Lower leg skin (tissue), 4 donors: ENCODE results near the gene CRACR2A. TPM values are rescaled to one million over a fixed set of nuclear protein-coding genes. Genes with fewer than 3 reads are reported as not detected.

Experiments used
- DNase-seq, 2 donors: peaks; one replicate each; pipeline ENCODE4 v3.0.0-alpha.2; 2019; ENCODE audit warnings: low spot score in 2 of 2
- H3K4me3 ChIP-seq: fragments of 200-600 bp; sonication (generic); 2 replicates; pipeline ENCODE4 v1.5.1; 2017; ENCODE audit warnings: mild to moderate bottlenecking, low read depth; ENCODE audit not compliant: poor library complexity, severe bottlenecking
- CTCF ChIP-seq, 3 donors: fragments of 450-650 bp; IDR thresholded peaks; one replicate each; pipeline ENCODE4 v1.5.1; 2016; ENCODE audit warnings: antibody characterized with exemption in 3 of 3, mild to moderate bottlenecking in 3 of 3, moderate library complexity in 2 of 3
- POLR2A ChIP-seq, 2 donors: fragments of 450-650 bp; IDR thresholded peaks; one replicate each; pipeline ENCODE4 v1.6.1; 2016 to 2017; ENCODE audit warnings: antibody characterized with exemption in 2 of 2, mild to moderate bottlenecking in 1 of 2, moderate library complexity in 1 of 2
- WGBS, 2 donors: methylation state at CpG; one replicate each; pipeline ENCODE4 v1.1.5; 2018; 5-methylcytosine and 5-hydroxymethylcytosine counted together
- intact Hi-C: fragments of 100-400 bp; cut with DNase I; formaldehyde crosslinking; loops from one replicate; pipeline ENCODE4 v1.15.0; 2023; ENCODE audit warnings: low total_unique reads
- total RNA-seq, 4 donors: library from RNA; depleted of rRNA; stranded (reverse); fragments of >200 nt; gene quantifications; one replicate each; pipeline ENCODE4 v1.1.0, GENCODE V29; 2016

CRACR2A gene
- total RNA-seq, 4 donors from 2014 or later, result 1.4 to 14.4 (median 6.6) TPM

DNA sequence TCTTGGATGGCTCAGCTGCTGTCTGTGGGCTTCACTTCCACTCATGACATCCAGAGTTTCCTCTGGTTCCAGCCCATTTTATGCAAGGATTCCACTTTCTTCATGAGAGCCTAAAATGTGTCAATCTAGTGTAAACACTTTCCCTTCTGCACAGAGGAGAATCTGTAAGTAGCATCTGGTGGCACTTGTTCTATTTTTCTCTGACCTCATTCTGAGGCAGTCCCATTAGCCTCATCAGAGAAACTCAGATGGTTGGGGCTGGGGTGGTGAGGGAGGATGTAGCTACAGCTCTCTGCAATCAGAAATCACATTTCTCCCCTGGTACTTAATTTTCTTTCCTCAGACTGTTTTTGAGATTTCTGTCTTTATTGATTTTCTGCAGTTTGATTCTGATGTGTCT lies 180.3 kb downstream of the CRACR2A start:
- TF ChIP-seq CTCF (IDR thresholded peaks at IDR 0.05), result no peak
- no peak for TF ChIP-seq POLR2A (IDR thresholded peaks at IDR 0.05)
- H3K4me3 ChIP-seq, result no peak overlapping the region
- no peak for DNase-seq
- intact Hi-C loops, result no loop called here

GRCh38 chr12:3571724-3572123 lies 181.2 kb downstream of the CRACR2A start:
- no peak for TF ChIP-seq POLR2A (IDR thresholded peaks at IDR 0.05)
- no peak for TF ChIP-seq CTCF (IDR thresholded peaks at IDR 0.05)
- no peak for DNase-seq
- H3K4me3 ChIP-seq, result no peak overlapping the region
- intact Hi-C loops, result no loop called here

GRCh38 chr12:3571323-3571722 lies 181.6 kb downstream of the CRACR2A start:
- intact Hi-C loops, result no loop called here
- DNase-seq, result peak in 1 of 2 donors; percentile 70
- H3K4me3 ChIP-seq, result no peak overlapping the region
- no peak for TF ChIP-seq POLR2A (IDR thresholded peaks at IDR 0.05)
- TF ChIP-seq CTCF (IDR thresholded peaks at IDR 0.05), result no peak
- 26 to 55% methylated on average over 1 of the region's 1 CpG for WGBS, 2 donors

DNA sequence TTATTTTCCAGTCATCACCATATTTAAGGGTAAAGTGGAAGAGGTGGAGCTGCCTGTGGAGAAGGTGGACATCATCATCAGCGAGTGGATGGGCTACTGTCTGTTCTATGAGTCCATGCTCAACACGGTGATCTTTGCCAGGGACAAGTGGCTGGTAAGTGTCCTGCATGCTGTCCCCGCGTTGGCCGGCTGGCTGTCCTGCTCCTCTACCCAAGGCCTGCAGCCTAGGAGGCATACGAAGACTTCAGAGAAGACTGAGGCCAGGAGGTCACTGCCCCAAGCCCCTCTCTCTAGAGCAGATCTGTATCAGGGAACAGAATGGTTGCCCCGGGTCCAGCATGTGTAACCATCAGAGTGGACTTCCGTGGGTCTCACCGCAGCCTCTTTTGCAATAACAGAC lies 184.2 kb downstream of the CRACR2A start:
- WGBS, 2 donors, result 92 to 94% methylated on average over 9 of the region's 9 CpGs

GRCh38 chr12:3565985-3566384 lies 186.9 kb downstream of the CRACR2A start:
- no peak overlapping the region for H3K4me3 ChIP-seq
- TF ChIP-seq CTCF (IDR thresholded peaks at IDR 0.05) (no peak), POLR2A (IDR thresholded peaks at IDR 0.05) (no peak)
- whole genome bisulfite sequencing, 2 donors, result 37 to 43% methylated on average over 1 of the region's 1 CpG
- intact Hi-C loops, result no loop called here
- peak in 1 of 2 donors; percentile 3 for DNase-seq

More for the DNA sequence above, 184.2 kb downstream of the CRACR2A start:
- intact Hi-C loops, result no loop called here
- TF ChIP-seq POLR2A (IDR thresholded peaks at IDR 0.05), result no peak
- no peak for TF ChIP-seq CTCF (IDR thresholded peaks at IDR 0.05)
- peak in 1 of 2 donors; percentile 64 for DNase-seq
- no peak overlapping the region for H3K4me3 ChIP-seq

Other genes with a start within 250 kb of the CRACR2A start
- gene PARP11, start 120.3 kb upstream of the CRACR2A start, total RNA-seq, result 1 to 10 TPM in 3 of 4 donors, under 1 TPM in 1; 0.34 to 4.2 (median 2.0) TPM